DND-41 (cell line): ENCODE results near the gene HYAL1.

Experiments
- ATAC-seq: fragments of 200-7000 bp; cut with Tn5 transposase; 3 replicates; pipeline ENCODE4 v1.9.1; 2021; ENCODE audit warnings: low read depth; ENCODE audit not compliant: insufficient read depth
- DNase-seq: peaks from one replicate; pipeline ENCODE4 v3.0.0-alpha.2; 2020
- H2AFZ ChIP-seq: 2 replicates; pipeline ENCODE4 v1.6.0; 2012; ENCODE audit warnings: low read depth, low read length
- H3K27ac ChIP-seq: 2 replicates; pipeline ENCODE4 v1.5.1; 2012; ENCODE audit warnings: low read length, inconsistent platforms
- H3K27me3 ChIP-seq: fragments of 200-600 bp; sonication (generic); 2 replicates; pipeline ENCODE4 v1.6.0; 2012; ENCODE audit warnings: low read length, mild to moderate bottlenecking, inconsistent platforms; ENCODE audit not compliant: insufficient read depth, poor library complexity
- H3K36me3 ChIP-seq: 2 replicates; pipeline ENCODE4 v1.5.1; 2012; ENCODE audit warnings: low read length, inconsistent platforms; ENCODE audit not compliant: insufficient read depth
- H3K4me1 ChIP-seq: 2 replicates; pipeline ENCODE4 v1.5.1; 2012; ENCODE audit warnings: mild to moderate bottlenecking, low read length; ENCODE audit not compliant: insufficient read depth
- H3K4me2 ChIP-seq: 2 replicates; pipeline ENCODE4 v1.6.0; 2012; ENCODE audit warnings: mild to moderate bottlenecking, moderate library complexity, low read length, inconsistent platforms; ENCODE audit not compliant: insufficient read depth
- H3K4me3 ChIP-seq, 2 experiments: fragments of 200-600 bp in 1 of 2; shearing (Covaris generic) in 1 of 2; 2 replicates each; pipeline ENCODE4 v1.5.1; 2012 to 2016; ENCODE audit warnings: inconsistent platforms in 2 of 2, low read length in 2 of 2, mild to moderate bottlenecking in 2 of 2, low read depth in 1 of 2, moderate library complexity in 1 of 2
- H3K79me2 ChIP-seq: 2 replicates; pipeline ENCODE4 v1.6.0; 2012; ENCODE audit warnings: low read length, inconsistent platforms; ENCODE audit not compliant: insufficient read depth
- H3K9ac ChIP-seq: 2 replicates; pipeline ENCODE4 v1.6.0; 2012; ENCODE audit warnings: low read depth, mild to moderate bottlenecking, inconsistent platforms, low read length, moderate library complexity
- H3K9me3 ChIP-seq: 2 replicates; pipeline ENCODE4 v1.5.1; 2012; ENCODE audit warnings: low read length, moderate library complexity, mild to moderate bottlenecking, inconsistent platforms; ENCODE audit not compliant: insufficient read depth, severe bottlenecking
- H4K20me1 ChIP-seq: 2 replicates; pipeline ENCODE4 v1.6.0; 2012; ENCODE audit warnings: low read length; ENCODE audit not compliant: insufficient read depth
- EZH2 ChIP-seq: IDR thresholded peaks from 3 replicates; pipeline ENCODE4 v1.6.1; 2012; ENCODE audit warnings: borderline replicate concordance, low read depth, mild to moderate bottlenecking, moderate library complexity, low read length, inconsistent platforms; ENCODE audit not compliant: severe bottlenecking
- TF ChIP-seq, protein P1 (sequence below): IDR thresholded peaks from 2 replicates; pipeline ENCODE4 v1.5.1; 2012; ENCODE audit warnings: borderline replicate concordance, low read length, moderate library complexity, mild to moderate bottlenecking; ENCODE audit not compliant: poor library complexity, severe bottlenecking; ENCODE audit errors: extremely low read depth

Gene HYAL1

DNA sequence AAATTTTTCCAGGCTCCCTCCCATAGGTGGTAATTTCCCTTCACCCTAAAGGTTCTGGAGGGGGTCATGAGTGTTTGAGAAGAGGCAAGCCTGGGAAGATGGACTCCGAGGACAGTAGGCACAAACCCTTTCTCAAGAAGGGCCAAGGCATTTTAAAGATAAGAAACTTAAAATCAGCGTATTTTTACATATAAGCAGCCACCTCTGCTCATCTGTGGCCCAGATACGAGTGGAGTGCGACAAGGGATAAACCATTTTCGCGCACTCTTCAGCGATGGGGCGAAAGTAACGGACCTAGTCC, 36.7 kb upstream of the HYAL1 start:
- Histone ChIP-seq H3K79me2 (peaks cover 37% of the 10 kb centered on the region), H2AFZ (0 out of 2 replicates have a peak overlapping the region, but pooled peaks have one; percentile 36), H3K27ac (no peak overlapping the region), H4K20me1 (peaks cover 16% of the 10 kb centered on the region), H3K4me3 (peak overlapping the region in 1 of 2 experiments; percentile 49; a peak in 2 of 4 replicates), H3K4me2 (peak overlapping the region; percentile 57), H3K9me3 (no peaks in the 10 kb centered on the region), H3K27me3 (peaks cover 4% of the 10 kb centered on the region), H3K9ac (peak overlapping the region; percentile 46), H3K4me1 (peaks cover 42% of the 10 kb centered on the region), H3K36me3 (peaks cover 16% of the 10 kb centered on the region; the same call in 1 of the 2 replicates)
- ATAC-seq (no peak), DNase-seq (no peak)
- TF ChIP-seq EZH2, result no peak

DNA sequence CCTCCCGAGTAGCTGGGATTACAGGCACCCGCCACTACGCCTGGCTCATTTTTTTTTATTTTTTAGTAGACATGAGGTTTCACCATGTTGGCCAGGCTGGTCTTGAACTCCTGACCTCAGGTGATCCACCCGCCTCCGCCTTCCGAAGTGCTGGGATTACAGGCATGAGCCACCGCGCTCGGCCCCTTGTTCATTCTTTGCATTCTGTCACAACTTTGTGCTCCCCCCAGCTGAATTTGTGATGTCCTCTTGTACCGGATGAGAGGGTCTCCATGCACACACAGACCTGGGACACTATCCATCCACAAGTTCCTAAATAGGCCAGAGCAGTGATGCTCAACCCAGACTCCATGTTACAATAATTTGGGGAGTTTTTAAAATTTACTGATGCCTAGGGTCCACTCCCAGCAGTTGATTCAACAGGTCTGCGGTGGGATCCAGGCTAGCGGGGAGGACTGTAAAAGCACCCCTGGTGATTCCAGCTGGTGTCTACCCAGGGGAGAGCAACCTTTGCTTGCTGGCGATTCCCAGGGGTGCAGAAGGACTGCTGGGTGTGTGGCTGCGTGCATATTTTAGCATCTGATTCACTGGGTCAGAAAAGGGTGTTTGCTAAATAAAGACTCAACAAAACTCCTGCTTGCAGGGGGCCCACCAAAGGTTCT, 36.2 kb upstream of the HYAL1 start:
- TF ChIP-seq EZH2, result no peak
- TF ChIP-seq, protein P1, sequence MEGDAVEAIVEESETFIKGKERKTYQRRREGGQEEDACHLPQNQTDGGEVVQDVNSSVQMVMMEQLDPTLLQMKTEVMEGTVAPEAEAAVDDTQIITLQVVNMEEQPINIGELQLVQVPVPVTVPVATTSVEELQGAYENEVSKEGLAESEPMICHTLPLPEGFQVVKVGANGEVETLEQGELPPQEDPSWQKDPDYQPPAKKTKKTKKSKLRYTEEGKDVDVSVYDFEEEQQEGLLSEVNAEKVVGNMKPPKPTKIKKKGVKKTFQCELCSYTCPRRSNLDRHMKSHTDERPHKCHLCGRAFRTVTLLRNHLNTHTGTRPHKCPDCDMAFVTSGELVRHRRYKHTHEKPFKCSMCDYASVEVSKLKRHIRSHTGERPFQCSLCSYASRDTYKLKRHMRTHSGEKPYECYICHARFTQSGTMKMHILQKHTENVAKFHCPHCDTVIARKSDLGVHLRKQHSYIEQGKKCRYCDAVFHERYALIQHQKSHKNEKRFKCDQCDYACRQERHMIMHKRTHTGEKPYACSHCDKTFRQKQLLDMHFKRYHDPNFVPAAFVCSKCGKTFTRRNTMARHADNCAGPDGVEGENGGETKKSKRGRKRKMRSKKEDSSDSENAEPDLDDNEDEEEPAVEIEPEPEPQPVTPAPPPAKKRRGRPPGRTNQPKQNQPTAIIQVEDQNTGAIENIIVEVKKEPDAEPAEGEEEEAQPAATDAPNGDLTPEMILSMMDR, result no peak
- no peak for ATAC-seq
- H3K4me2 ChIP-seq, result peak overlapping the region; percentile 57
- H3K27me3 ChIP-seq, result peaks cover 4% of the 10 kb centered on the region
- H3K9me3 ChIP-seq, result no peaks in the 10 kb centered on the region
- H3K36me3 ChIP-seq, result peaks cover 20% of the 10 kb centered on the region
- H3K4me3 ChIP-seq, result 0 out of 4 replicates have a peak overlapping the region, but pooled peaks of 1 of the 2 experiments have one; percentile 49
- H3K79me2 ChIP-seq, result peaks cover 42% of the 10 kb centered on the region
- peaks cover 47% of the 10 kb centered on the region for H3K4me1 ChIP-seq
- H3K27ac ChIP-seq, result no peak overlapping the region
- H4K20me1 ChIP-seq, result peaks cover 20% of the 10 kb centered on the region
- H2AFZ ChIP-seq, result no peak overlapping the region
- H3K9ac ChIP-seq, result peak overlapping the region; percentile 93; the same call in 1 of the 2 replicates
- DNase-seq, result no peak

DNA sequence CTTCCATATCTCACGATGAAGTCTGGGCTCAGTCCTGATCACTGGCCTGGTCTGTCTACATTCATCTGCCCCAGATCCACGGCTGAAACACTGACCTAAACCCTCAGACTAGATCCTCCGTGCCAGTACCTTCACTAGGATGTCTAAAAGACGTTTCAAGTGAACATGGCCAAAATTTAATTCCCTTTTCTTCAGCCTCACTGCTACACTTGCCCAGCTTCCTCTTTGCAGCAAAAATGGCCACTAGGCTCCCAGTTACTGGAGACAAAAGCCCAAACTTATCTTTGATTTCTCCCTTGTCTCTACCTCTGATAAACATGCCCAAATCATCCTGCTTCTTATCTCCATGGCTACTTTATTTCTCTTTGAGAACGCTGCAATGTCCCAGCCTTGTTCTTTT, 35.6 kb upstream of the HYAL1 start:
- peaks cover 4% of the 10 kb centered on the region for H3K27me3 ChIP-seq
- H3K9ac ChIP-seq, result peak overlapping the region; percentile 93
- peak overlapping the region in 1 of 2 experiments; percentile 90; a peak in 2 of 4 replicates for H3K4me3 ChIP-seq
- ATAC-seq (no peak), DNase-seq (no peak)
- TF ChIP-seq, protein P1, result no peak
- TF ChIP-seq EZH2, result no peak
- H3K9me3 ChIP-seq, result no peaks in the 10 kb centered on the region
- peaks cover 26% of the 10 kb centered on the region for H4K20me1 ChIP-seq
- H3K4me2 ChIP-seq, result peak overlapping the region; percentile 81
- no peak overlapping the region for H2AFZ ChIP-seq
- 0 out of 2 replicates have a peak overlapping the region, but pooled peaks have one; percentile 49 for H3K27ac ChIP-seq
- peaks cover 53% of the 10 kb centered on the region for H3K4me1 ChIP-seq
- H3K36me3 ChIP-seq, result peaks cover 26% of the 10 kb centered on the region
- H3K79me2 ChIP-seq, result peaks cover 49% of the 10 kb centered on the region

DNA sequence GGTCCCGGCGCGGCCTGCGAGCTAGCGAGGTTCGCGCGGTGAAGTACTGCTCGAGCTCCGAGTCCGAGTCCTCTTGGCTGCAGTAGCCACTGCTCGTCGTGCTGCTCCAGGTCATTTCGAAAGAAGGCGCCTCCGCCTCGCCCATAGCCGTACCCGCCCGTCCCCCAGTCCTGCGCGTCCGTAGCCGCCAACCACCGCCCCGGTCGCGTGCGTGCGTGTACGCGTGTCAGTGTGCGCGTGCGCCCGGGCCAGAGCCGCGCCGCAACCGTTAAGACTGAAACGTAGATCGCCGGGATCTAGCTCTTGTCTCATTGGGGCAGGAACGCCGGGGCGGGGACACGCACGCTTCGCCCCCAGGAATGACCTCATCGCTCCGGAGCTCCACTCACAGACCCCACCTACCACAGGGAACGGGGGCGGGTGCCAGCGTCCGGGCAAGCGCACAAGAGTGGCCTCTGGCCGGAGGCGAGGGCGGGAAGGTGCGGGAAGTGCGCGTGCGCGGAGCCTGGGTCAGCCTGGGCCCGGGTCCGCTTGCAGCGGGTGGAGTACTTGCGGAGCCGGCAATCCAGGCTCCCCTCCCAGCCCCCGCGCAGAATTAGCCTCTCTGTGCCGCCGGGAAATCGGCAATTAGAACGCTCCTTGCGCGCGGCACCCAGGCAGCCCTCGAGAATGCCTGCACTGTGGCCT, 33.9 kb upstream of the HYAL1 start:
- Histone ChIP-seq H2AFZ (peak overlapping the region; percentile 85), H3K27me3 (peaks cover 4% of the 10 kb centered on the region), H3K4me1 (peaks cover 63% of the 10 kb centered on the region), H3K9me3 (no peaks in the 10 kb centered on the region), H3K4me3 (peak overlapping the region; percentile 66 to 90), H3K9ac (peak overlapping the region; percentile 93), H4K20me1 (peaks cover 38% of the 10 kb centered on the region), H3K36me3 (peaks cover 36% of the 10 kb centered on the region), H3K4me2 (peak overlapping the region; percentile 81), H3K79me2 (peaks cover 64% of the 10 kb centered on the region), H3K27ac (peak overlapping the region; percentile 98)
- ATAC-seq (peak; percentile 89), DNase-seq (peak; percentile 98)
- TF ChIP-seq, protein P1, result no peak
- no peak for TF ChIP-seq EZH2
